ENCODE results near the gene LAMB1.
A peak's percentile ranks its signal among the peaks of the same experiment; 100 is the strongest.

LAMB1 gene

GRCh38 chr7:107877731-107878382 is 125.1 kb downstream of the LAMB1 start:
- DNase-seq (ENCODE audit: low spot score): no peak

GRCh38 chr7:107876916-107877315 is 126.0 kb downstream of the LAMB1 start:
- DNase-seq (ENCODE audit: low spot score): no peak

GRCh38 chr7:107874605-107875446 is 128.1 kb downstream of the LAMB1 start:
- DNase-seq (ENCODE audit: low spot score): peak; percentile 65

GRCh38 chr7:107874111-107874510 is 128.8 kb downstream of the LAMB1 start:
- DNase-seq (ENCODE audit: low spot score): no peak

Small RNA genes within 50 kb of the gene (small RNA-seq; reads per million reads assigned to genes)
- gene RF00012: 0.10 to 0.84 reads per million in 2 experiments
